Lower lobe of right lung (tissue), 2 donors: Measurements from ENCODE around the gene MAP3K2. TPM values are rescaled to one million over a fixed set of nuclear protein-coding genes. Genes with fewer than 3 reads are reported as not detected.

ENCODE experiments used
- ATAC-seq, 2 donors: fragments of 200-7000 bp; cut with Tn5 transposase; one replicate each; pipeline ENCODE4 v1.9.1; 2020 to 2022; ENCODE audit warnings: mild to moderate bottlenecking in 2 of 2, moderate library complexity in 2 of 2
- DNase-seq: peaks from one replicate; pipeline ENCODE4 v3.0.0-alpha.2; 2020
- H3K27ac ChIP-seq: fragments of 200-600 bp; one replicate; pipeline ENCODE4 v1.8.0; 2022
- H3K27me3 ChIP-seq: fragments of 200-600 bp; one replicate; pipeline ENCODE4 v1.8.0; 2022; ENCODE audit warnings: low read depth
- H3K36me3 ChIP-seq: fragments of 200-600 bp; one replicate; pipeline ENCODE4 v1.8.0; 2022; ENCODE audit warnings: mild to moderate bottlenecking
- H3K4me1 ChIP-seq: fragments of 200-600 bp; one replicate; pipeline ENCODE4 v1.8.0; 2022
- H3K4me3 ChIP-seq: fragments of 200-600 bp; one replicate; pipeline ENCODE4 v1.8.0; 2022; ENCODE audit warnings: mild to moderate bottlenecking
- H3K9me3 ChIP-seq: fragments of 200-600 bp; one replicate; pipeline ENCODE4 v1.8.0; 2022
- intact Hi-C: fragments of 100-400 bp; cut with DNase I; formaldehyde crosslinking; loops from one replicate; pipeline ENCODE4 v1.11.0; 2022
- total RNA-seq: library from RNA; stranded (reverse); fragmentation: NEBNext Ultra II Directional; extraction: Animal tissue kit (Norgen Biotek cat#: 25700); gene quantifications from one replicate; pipeline ENCODE4 v1.2.1, GENCODE V29; 2021
- TF ChIP-seq, protein P1 (sequence below): fragments of 200-600 bp; IDR thresholded peaks from one replicate; pipeline ENCODE4 v1.8.0; 2022; ENCODE audit warnings: antibody characterized with exemption, mild to moderate bottlenecking
- donor health status: DM: no; HTN: yes; CAD: no; lungs with severe emphysema.

The MAP3K2 gene
- total RNA-seq, 1 donor from 2014 or later = 78.4 TPM

DNA sequence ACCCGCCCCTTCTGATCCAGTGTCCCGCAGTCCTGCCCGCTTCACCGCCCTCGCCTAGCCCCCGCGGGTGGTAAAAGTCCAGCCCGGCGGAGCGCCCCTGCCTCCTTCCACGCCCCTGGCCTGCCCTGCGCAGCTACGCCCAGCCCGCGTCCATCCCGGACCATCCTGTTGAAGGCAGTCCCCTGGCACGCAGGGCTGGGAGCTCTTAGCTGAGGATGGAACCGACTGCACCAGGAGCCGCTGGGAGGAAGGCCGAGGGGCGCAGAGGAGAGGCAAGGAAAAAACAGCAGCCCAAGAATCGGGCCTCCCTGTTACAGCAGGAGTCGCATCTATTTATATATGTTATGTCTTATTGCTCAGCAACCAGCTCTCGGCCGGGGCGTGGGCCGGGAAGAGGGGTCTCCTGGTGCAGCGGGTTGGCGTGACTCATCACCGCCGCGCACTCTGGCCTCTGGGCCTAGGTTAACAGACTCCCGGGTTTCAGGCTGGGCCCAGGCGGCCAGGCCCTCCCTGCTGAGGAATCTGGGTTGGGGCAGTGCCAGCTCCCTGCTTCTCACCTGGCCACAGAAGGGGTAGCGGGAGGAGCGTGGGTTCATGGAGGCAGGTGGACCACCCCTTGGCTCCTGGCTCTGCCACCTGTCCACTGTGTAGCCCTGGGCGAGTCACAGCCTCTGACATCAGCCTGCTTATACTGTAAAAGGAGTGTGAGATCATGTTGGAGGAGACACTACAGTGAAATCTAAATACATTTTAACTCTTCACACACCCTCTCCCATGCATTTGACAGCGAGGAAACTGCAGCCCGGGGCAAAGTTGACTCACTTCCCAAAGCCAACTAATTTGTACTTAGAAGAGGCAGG is 13.4 kb upstream of the MAP3K2 start:
- Histone ChIP-seq H3K4me1 (peaks cover 38% of the 10 kb centered on the region), H3K9me3 (no peaks in the 10 kb centered on the region), H3K27ac (peak overlapping the region; percentile 28), H3K36me3 (no peaks in the 10 kb centered on the region), H3K4me3 (peak overlapping the region; percentile 27), H3K27me3 (no peaks in the 10 kb centered on the region)
- ATAC-seq = peak; percentile 76 to 84
- TF ChIP-seq, protein P1, sequence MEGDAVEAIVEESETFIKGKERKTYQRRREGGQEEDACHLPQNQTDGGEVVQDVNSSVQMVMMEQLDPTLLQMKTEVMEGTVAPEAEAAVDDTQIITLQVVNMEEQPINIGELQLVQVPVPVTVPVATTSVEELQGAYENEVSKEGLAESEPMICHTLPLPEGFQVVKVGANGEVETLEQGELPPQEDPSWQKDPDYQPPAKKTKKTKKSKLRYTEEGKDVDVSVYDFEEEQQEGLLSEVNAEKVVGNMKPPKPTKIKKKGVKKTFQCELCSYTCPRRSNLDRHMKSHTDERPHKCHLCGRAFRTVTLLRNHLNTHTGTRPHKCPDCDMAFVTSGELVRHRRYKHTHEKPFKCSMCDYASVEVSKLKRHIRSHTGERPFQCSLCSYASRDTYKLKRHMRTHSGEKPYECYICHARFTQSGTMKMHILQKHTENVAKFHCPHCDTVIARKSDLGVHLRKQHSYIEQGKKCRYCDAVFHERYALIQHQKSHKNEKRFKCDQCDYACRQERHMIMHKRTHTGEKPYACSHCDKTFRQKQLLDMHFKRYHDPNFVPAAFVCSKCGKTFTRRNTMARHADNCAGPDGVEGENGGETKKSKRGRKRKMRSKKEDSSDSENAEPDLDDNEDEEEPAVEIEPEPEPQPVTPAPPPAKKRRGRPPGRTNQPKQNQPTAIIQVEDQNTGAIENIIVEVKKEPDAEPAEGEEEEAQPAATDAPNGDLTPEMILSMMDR = no peak
- DNase-seq = peak; percentile 68
- intact Hi-C loops = no loop called here

DNA sequence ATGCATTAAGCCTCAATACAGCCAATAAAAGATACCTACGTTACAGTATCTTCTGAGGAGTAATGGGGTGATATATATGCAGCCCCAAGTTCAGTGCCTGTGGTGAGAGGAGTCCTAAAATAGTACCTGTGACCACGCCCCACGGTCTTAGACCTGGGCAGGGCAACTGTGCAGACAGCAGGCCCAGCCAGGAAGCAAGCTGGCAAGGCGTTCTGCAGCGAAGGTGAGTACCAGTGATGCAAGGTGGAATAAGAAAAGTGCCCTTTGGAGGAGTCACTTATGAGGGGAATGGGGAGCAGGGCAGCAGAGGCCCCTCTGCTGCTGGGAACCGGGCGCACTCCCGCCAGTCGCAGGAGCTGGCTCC is 12.7 kb upstream of the MAP3K2 start:
- DNase-seq (peak; percentile 37), ATAC-seq (peak; percentile 66 to 70)
- Histone ChIP-seq H3K4me3 (peak overlapping the region; percentile 27), H3K36me3 (no peaks in the 10 kb centered on the region), H3K27ac (peak overlapping the region; percentile 28), H3K27me3 (no peaks in the 10 kb centered on the region), H3K9me3 (no peaks in the 10 kb centered on the region), H3K4me1 (peaks cover 35% of the 10 kb centered on the region)
- intact Hi-C loops = no loop called here
- TF ChIP-seq, protein P1 = no peak

DNA sequence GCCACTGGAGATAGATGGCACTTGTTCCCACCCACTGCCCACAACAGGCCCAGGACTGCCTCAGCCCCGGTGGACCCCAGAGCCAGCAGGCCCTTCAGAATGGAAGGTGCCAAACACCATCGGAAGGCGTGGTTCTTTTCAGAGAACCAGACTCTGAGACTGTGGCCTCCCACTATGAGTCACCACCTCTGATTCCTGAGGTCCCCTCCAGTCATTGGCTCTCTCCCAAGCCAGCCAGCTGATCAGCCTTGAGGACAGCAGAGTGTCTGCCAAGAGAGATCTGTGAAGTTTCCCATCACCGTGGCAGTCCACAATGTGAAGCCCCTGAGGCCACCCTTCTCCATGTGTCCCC is 10.4 kb upstream of the MAP3K2 start:
- Histone ChIP-seq H3K4me3 (no peak overlapping the region), H3K27me3 (no peaks in the 10 kb centered on the region), H3K4me1 (peaks cover 22% of the 10 kb centered on the region), H3K36me3 (no peaks in the 10 kb centered on the region), H3K9me3 (no peaks in the 10 kb centered on the region), H3K27ac (no peak overlapping the region)
- TF ChIP-seq, protein P1 = no peak
- peak; percentile 72 for DNase-seq
- intact Hi-C loops = no loop called here
- ATAC-seq = peak; percentile 77 to 84

DNA sequence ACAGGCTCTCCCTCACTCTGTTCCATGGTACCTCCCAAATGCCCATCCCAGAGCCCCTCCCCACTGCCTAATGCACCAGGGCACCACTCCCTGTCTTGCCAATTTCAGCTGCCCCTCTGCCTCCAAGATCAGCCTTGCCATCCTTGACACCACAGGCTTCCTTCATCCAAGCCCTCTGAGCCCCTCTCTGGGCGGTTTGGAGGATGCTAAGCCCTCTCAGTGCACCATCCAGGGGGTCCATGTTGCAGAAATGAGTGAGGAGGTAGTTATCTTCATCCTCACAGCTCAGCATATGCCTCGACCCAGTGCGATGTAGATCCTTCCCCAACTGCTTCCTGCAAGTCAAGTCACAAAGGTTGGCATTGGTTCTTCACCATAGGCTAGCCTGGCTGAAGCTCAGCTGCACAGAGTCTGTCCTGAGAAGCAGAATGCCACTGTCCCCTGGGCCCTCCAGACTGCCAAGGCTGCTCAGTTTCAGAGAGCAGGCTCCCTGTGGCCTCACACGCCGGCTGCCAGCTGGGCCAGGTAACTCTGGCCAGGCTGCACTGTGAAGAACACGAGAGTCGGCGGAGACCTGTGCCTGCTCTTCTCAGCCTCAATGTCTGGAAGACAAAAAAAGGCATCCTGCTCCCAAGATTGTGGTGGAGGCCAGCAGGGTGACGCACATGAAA is 9.9 kb upstream of the MAP3K2 start:
- Histone ChIP-seq H3K9me3 (no peaks in the 10 kb centered on the region), H3K27me3 (no peaks in the 10 kb centered on the region), H3K27ac (no peak overlapping the region), H3K4me3 (no peak overlapping the region), H3K4me1 (peaks cover 22% of the 10 kb centered on the region), H3K36me3 (no peaks in the 10 kb centered on the region)
- no peak for DNase-seq
- intact Hi-C loops = no loop called here
- TF ChIP-seq, protein P1 = no peak
- no peak for ATAC-seq

DNA sequence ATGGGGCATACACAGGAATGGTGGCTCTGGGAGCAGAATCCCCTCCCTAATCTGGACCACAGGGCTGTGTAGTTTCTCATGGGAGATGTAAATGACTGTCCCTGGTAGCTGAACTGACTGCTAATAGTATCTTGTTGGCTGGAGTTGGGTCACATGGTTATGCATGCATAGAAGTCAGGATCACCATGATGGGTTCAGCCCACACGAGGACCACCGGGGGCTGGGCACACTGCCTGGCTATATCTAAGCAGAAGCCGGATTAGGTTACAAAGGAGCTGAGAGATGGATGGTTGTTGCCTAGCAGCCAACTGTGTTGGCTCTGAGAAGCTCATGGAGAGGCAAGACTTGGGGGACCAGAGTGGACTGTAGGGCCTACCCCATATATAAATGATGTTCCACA is 6.7 kb upstream of the MAP3K2 start:
- intact Hi-C loops = no loop called here
- DNase-seq = no peak
- peaks cover 14% of the 10 kb centered on the region for H3K4me1 ChIP-seq
- no peaks in the 10 kb centered on the region for H3K27me3 ChIP-seq
- H3K4me3 ChIP-seq = no peak overlapping the region
- ATAC-seq = no peak
- TF ChIP-seq, protein P1 = no peak
- no peaks in the 10 kb centered on the region for H3K9me3 ChIP-seq
- H3K36me3 ChIP-seq = no peaks in the 10 kb centered on the region
- no peak overlapping the region for H3K27ac ChIP-seq
